Right lung (tissue), 5 donors: ENCODE results near the gene HOXC9. TPM values are rescaled to one million over a fixed set of nuclear protein-coding genes. Genes with fewer than 3 reads are reported as not detected.

Experiments used
- DNase-seq, 2 donors: peaks; one replicate each; pipeline ENCODE4 v3.0.0-alpha.2; 2013
- polyA plus RNA-seq, 5 donors: library from polyadenylated mRNA; unstranded; fragments of 120-200 nt; gene quantifications; one replicate each; pipeline versions ENCODE4 v1.2.1 to v1.2.3, GENCODE V29; 2013; ENCODE audit warnings: inconsistent platforms in 1 of 5, low replicate concordance in 1 of 5; ENCODE audit not compliant: insufficient read length in 5 of 5, insufficient read depth in 1 of 5

The HOXC9 gene
- polyA plus RNA-seq, 5 donors = 0.20 to 2.1 (median 0.34) TPM

DNA sequence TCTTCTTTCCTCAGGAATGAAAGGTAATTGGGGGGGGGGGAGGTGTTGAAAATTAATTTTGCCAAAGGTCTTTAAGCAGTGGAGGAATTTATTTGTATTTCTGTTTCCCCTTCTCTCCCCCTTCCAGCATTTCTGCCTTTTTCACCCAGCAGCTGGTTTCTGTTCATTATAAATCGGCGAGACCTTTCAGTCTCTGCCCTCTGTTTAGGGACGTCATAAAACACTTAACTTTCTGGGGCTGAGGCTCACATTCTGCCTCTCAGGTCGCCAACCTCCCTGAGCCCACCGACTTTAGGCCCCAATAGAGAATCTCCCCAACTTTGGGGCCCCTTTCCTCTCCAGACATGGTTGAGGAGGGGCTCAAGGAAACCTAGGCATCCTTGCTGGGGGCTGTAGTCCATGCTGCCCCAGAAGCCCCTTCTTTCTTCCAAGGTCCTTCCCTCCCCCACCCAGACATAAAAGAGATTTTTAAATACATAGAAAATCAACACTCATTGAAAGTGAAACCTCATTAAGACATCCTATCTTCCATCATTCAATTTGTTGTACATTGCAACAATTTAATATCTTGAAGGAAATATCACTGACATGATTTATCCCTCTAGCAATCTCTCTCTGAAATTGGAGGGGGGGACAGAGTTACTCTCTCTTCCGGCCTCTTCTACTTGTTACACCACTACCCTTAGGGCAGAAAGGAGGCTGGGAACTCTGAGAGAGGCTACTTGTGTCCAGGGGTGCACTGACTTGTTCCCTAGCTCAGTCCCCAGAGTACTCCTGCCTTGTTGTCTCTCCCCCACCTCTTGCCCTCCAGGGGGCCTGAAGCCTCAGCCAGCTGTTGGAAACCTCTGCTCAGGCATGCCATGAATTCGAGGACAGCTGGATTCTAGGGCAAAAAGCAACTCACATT, 25.8 kb downstream of the HOXC9 start:
- no peak for DNase-seq

DNA sequence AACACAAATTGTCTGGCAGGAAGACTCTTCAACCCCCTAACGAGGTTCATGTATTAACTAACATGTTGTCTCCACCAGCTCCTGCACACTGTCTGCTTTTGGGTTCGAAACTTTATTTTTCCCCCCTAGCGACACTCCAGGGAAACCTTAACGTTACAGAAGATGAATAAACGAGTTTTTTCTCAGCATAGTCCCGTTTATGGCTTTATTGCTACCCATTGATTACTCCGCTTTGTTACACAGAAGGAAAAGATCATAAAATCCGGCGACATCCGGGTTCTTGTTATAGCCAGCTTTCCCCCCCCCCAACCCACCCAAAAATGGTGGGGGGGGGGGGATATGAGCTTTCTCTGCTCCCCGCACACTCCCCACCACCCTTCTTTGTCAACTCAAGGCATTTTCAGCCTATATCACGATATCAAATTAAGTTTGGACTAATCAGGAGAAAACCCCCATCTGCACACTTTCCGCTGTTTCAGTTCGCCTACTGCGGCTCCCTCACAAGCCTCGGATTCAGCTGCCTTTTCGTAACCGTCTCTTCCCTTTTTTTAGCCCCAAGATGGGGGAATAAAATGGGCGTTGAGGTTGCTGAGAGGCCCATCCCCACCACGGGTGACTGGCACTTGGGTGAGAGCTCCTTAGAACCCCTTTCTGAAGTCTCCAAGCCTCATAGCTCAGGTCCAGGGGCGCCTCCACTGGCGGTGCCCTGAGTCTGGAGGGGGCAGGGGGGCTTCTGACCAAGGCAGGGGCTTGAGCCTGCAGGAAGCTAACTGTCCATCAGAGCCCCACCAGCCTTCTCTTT, 26.9 kb downstream of the HOXC9 start:
- no peak for DNase-seq

DNA sequence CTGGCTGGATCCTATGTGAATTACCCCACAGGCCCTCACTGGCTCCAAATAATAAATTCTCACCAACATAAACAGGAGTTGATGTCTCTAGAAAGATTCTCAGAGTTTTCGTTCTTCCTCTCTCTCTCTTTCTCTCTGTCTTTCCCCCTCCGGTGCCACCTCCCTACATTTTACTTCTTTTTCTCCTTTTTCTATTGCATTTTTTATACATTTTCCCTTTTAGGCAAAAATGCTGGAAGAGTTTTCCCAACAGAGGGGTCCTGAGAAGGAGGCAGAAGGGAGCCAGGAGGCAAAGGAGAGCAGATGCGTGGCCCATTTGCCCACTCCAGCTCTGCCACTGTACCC, 27.5 kb downstream of the HOXC9 start:
- no peak for DNase-seq

DNA sequence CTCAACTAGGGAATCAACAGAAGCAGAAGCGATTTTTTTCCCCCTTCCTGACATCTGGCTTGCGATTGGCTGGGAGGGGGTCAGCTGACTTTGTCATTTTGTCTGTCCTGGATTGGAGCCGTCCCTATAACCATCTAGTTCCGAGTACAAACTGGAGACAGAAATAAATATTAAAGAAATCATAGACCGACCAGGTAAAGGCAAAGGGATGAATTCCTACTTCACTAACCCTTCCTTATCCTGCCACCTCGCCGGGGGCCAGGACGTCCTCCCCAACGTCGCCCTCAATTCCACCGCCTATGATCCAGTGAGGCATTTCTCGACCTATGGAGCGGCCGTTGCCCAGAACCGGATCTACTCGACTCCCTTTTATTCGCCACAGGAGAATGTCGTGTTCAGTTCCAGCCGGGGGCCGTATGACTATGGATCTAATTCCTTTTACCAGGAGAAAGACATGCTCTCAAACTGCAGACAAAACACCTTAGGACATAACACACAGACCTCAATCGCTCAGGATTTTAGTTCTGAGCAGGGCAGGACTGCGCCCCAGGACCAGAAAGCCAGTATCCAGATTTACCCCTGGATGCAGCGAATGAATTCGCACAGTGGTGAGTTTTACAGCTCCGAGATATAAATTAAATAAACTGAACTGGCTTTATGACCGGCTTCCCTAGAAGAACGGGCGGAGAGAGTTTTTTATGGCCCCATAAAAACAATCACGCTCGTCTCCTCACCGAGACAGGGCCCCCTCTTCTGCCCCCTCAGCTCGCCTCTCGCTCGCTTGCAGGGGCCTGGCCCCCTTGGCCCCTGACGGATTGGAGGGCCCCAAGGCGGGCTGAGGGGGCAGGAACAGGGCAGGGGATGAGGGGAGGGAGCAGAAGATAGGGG, 28.6 kb downstream of the HOXC9 start, which contains the start of gene HOXC6:
Gene HOXC6, plus strand, starts transcription at position 127 of the 888 bp plus-strand sequence. Its CDS starts 82 bp downstream, at position 209.
- no peak for DNase-seq

DNA sequence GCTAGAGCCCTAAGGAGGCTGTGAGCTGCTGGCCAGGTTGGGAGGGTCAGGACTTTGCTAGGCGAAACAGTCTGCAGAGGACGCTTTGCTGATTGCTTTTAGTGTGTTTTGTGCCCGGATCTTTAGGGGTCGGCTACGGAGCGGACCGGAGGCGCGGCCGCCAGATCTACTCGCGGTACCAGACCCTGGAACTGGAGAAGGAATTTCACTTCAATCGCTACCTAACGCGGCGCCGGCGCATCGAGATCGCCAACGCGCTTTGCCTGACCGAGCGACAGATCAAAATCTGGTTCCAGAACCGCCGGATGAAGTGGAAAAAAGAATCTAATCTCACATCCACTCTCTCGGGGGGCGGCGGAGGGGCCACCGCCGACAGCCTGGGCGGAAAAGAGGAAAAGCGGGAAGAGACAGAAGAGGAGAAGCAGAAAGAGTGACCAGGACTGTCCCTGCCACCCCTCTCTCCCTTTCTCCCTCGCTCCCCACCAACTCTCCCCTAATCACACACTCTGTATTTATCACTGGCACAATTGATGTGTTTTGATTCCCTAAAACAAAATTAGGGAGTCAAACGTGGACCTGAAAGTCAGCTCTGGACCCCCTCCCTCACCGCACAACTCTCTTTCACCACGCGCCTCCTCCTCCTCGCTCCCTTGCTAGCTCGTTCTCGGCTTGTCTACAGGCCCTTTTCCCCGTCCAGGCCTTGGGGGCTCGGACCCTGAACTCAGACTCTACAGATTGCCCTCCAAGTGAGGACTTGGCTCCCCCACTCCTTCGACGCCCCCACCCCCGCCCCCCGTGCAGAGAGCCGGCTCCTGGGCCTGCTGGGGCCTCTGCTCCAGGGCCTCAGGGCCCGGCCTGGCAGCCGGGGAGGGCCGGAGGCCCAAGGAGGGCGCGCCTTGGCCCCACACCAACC, 29.8 kb downstream of the HOXC9 start:
- DNase-seq = no peak

- DNase-seq = no peak
These were observed 30.5 kb downstream of the HOXC9 start for GRCh38 chr12:54030442-54030801.

- no peak for DNase-seq
These were observed 31.0 kb downstream of the HOXC9 start for GRCh38 chr12:54030889-54031471.

DNA sequence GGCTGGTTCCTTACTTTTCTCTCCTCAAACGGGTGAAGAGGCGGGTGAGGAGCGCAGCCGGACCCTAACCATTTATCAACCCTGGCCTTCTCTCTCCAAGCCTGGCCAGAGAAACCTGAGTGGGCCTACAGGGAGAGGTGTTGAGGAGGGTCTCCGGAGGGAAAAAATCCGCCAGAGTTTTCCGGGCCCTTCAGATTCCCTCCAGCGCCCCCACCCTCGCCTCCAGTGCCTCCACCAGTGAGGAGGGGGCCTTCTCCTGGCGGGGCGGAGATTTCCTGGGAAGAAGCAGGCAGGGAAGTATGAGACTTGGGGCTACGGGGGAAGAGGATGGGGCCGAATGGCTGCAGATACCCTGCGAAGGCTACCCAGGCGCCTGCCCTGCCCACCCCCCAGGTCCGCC, 31.5 kb downstream of the HOXC9 start:
- no peak for DNase-seq

- no peak for DNase-seq
These were observed 32.2 kb downstream of the HOXC9 start for GRCh38 chr12:54032086-54032619.

DNA sequence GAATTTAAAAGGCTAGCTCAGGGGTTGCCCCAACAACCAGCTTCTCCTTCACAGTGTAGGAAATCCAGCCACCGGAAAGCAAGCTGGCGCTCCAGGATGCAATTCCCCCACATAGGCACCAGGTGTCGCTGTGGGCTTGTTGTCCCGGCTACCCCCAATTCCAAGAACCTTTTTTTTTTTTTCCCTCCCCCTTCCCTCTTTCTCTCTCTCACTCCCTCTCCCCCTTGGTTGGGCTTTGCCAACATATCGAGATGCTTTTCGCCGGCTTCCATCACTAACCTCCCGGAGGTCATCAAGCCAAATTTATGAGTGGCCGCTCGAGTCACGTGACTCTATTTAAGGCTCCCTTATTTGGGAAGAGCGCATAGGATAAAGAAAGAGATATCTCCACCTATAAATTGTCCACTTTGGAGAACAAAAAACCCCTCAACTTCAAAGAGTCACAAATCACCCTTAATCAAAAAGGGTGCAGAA, 32.7 kb downstream of the HOXC9 start, which contains the start of gene HOXC5:
Gene HOXC5, plus strand, starts transcription at position 424 of the 474 bp plus-strand sequence. CDS start 73 bp downstream, outside the sequence.
- peak in 1 of 2 donors; percentile 84 for DNase-seq

DNA sequence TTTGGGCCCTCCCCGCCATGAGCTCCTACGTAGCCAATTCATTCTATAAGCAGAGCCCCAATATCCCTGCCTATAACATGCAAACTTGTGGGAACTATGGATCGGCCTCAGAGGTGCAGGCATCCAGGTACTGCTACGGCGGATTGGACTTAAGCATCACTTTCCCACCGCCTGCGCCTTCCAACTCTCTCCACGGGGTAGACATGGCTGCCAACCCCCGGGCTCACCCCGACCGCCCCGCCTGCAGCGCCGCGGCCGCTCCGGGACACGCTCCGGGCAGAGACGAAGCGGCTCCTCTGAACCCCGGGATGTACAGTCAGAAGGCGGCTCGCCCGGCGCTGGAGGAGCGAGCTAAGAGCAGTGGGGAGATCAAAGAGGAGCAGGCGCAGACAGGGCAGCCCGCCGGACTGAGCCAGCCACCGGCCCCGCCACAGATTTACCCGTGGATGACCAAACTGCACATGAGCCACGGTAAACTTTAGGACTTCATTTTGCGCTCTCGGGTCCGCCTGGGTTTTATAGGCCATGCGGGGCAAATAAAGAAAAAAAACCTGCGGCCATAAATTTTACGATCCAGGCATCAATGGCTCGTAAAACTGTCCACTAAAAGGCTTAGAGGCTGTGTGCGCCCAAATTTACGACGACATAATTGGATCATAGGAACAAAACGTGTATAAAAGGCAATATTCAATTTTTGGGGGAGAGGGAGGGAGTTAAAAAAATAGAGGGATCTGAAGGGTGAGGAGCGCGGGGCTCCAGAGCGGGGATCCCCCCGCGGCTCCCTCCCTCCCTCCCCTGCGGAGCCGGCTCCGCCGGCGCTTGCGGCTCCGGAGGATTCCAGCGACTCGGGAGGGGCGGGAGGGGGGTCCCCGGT, 33.4 kb downstream of the HOXC9 start:
- no peak for DNase-seq

- no peak for DNase-seq
These were observed 34.2 kb downstream of the HOXC9 start for GRCh38 chr12:54033980-54034784.

DNA sequence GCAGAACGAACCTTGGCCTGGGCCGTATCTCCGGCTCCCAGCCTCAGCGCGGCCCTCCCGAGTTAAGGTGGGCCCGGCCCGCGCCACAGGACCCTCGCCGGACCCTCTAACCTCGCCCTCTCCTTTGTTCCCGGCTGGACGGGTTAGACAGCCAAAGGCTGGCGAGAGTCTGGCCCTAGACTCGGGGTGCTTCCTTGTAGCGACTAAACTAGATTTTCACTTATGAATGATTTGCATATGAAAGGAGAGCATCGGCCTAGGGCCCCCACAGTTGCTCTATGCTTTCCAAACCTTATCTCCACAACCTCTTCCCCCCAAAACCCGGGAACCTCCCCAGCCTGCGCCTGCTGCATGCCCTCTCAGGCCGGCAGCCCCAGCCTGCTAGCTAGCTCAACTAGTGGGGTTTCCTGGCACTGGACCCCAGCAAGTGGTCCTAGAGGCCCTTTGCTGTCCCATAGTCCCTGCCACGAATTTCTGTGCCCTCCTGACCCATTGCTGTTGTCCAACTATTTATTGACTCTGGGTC, 34.9 kb downstream of the HOXC9 start:
- no peak for DNase-seq

GRCh38 chr12:54035568-54036264, 35.8 kb downstream of the HOXC9 start:
- DNase-seq = no peak

- no peak for DNase-seq
These were observed 36.8 kb downstream of the HOXC9 start for GRCh38 chr12:54036620-54037359.
